T-cell (primary cell): Measurements from ENCODE around the gene GRIN2B. TPM values are rescaled to one million over a fixed set of nuclear protein-coding genes. Genes with fewer than 3 reads are reported as not detected.

Source experiments
- ATAC-seq, 4 experiments: fragments of 200-7000 bp in 3 of 4; fragments of 150-1000 bp in 1 of 4; cut with Tn5 transposase; replicated peaks in 1 of 4; 1 replicate in 3 of 4; 2 replicates in 1 of 4; pipeline ENCODE4 v1.10.0; 2021; ENCODE audit warnings: moderate library complexity in 3 of 4, mild to moderate bottlenecking in 2 of 4, moderate number of reproducible peaks in 1 of 4
- CTCF ChIA-PET, 2 donors: fragments of 300-600 bp; sonication (Branson Sonifier 250); formaldehyde crosslinking; loops; one replicate each; lab custom pipeline; 2022; ENCODE audit warnings: antibody characterized with exemption in 2 of 2; lab: Charles Lee
- POLR2A ChIA-PET, 2 donors: fragments of 300-600 bp; sonication (Branson Sonifier 250); formaldehyde crosslinking; loops; one replicate each; lab custom pipeline; 2022; ENCODE audit warnings: antibody characterized with exemption in 2 of 2; lab: Charles Lee
- DNase-seq, 35 experiments: peaks; one replicate each; pipeline versions ENCODE4 v3.0.0 to v3.0.0-alpha.2; 2013 to 2023
- H3K27ac ChIP-seq: one replicate; pipeline ENCODE4 v1.5.1; 2013; ENCODE audit warnings: low read length
- H3K27me3 ChIP-seq, 2 experiments: replicated peaks in 1 of 2; 1 replicate in 1 of 2; 2 replicates in 1 of 2; pipeline versions ENCODE4 v1.6.1 to v1.7.0; 2013; ENCODE audit warnings: low read length in 1 of 2, mixed read lengths in 1 of 2; ENCODE audit not compliant: control insufficient read depth in 2 of 2, insufficient read depth in 2 of 2; ENCODE audit errors: extremely low read depth in 1 of 2
- H3K36me3 ChIP-seq, 2 donors: 1 replicate in 1 of 2; 2 replicates in 1 of 2; pipeline versions ENCODE4 v1.6.1 to v1.7.0; 2013; ENCODE audit warnings: low read length in 1 of 2; ENCODE audit not compliant: control insufficient read depth in 2 of 2, insufficient read depth in 1 of 2; ENCODE audit errors: extremely low read depth in 1 of 2
- H3K4me1 ChIP-seq, 2 experiments: 1 replicate in 1 of 2; 2 replicates in 1 of 2; pipeline versions ENCODE4 v1.6.1 to v1.7.0; 2013; ENCODE audit warnings: low read length in 2 of 2, mixed read lengths in 1 of 2; ENCODE audit not compliant: insufficient read depth in 2 of 2, control insufficient read depth in 1 of 2; ENCODE audit errors: extremely low read depth in 1 of 2
- H3K4me3 ChIP-seq, 2 donors: 1 replicate in 1 of 2; 2 replicates in 1 of 2; pipeline versions ENCODE4 v1.5.1 to v1.7.0; 2013; ENCODE audit warnings: mild to moderate bottlenecking in 2 of 2, low read length in 1 of 2, moderate library complexity in 1 of 2; ENCODE audit not compliant: control insufficient read depth in 1 of 2; ENCODE audit errors: extremely low read depth in 1 of 2
- H3K9me3 ChIP-seq: 2 replicates; pipeline ENCODE4 v1.7.0; 2013
- H3K27ac Mint-ChIP-seq, 2 donors: one replicate each; pipeline ENCODE4 v1.8.0; 2020 to 2021; ENCODE audit warnings: mild to moderate bottlenecking in 2 of 2, mixed read lengths in 2 of 2
- H3K27me3 Mint-ChIP-seq, 2 donors: one replicate each; pipeline ENCODE4 v1.8.0; 2021 to 2022; ENCODE audit warnings: mixed read lengths in 2 of 2
- H3K36me3 Mint-ChIP-seq: one replicate; pipeline ENCODE4 v1.8.0; 2021; ENCODE audit warnings: mixed read lengths
- H3K4me1 Mint-ChIP-seq, 3 donors: one replicate each; pipeline ENCODE4 v1.8.0; 2020 to 2022; ENCODE audit warnings: mixed read lengths in 3 of 3, mild to moderate bottlenecking in 1 of 3
- H3K4me3 Mint-ChIP-seq, 3 donors: one replicate each; pipeline ENCODE4 v1.8.0; 2020 to 2022; ENCODE audit warnings: mild to moderate bottlenecking in 3 of 3, mixed read lengths in 3 of 3, moderate library complexity in 3 of 3
- H3K9me3 Mint-ChIP-seq, 3 donors: one replicate each; pipeline ENCODE4 v1.8.0; 2020 to 2022; ENCODE audit warnings: mixed read lengths in 3 of 3
- WGBS: methylation state at CpG from one replicate; pipeline ENCODE4 v1.1.5; 2013; ENCODE audit warnings: missing lambda C conversion rate; ENCODE audit not compliant: insufficient coverage; 5-methylcytosine and 5-hydroxymethylcytosine counted together
- total RNA-seq, 35 experiments: library from RNA in 6 of 35; stranded (reverse) in 6 of 35; fragments of 120-200 nt in 1 of 35; gene quantifications; one replicate each; pipeline versions ENCODE4 v1.2.1 to v1.2.4 and lab custom pipeline; 2013 to 2026

The GRIN2B gene
- total RNA-seq, 5 donors from 2014 or later (not counting 1 experiment from before 2014, with no cell fraction given): not detected

GRCh38 chr12:13952096-13952495 lies 29.3 kb downstream of the GRIN2B start:
- CTCF ChIA-PET: no interaction called here
- POLR2A ChIA-PET: no interaction called here
- Mint-ChIP-seq H3K4me3 (no peak overlapping the region), H3K9me3 (no peaks in the 10 kb centered on the region), H3K4me1 (no peaks in the 10 kb centered on the region), H3K27ac (no peak overlapping the region), H3K27me3 (peaks cover 5 to 10% of the 10 kb centered on the region in 2 donors), H3K36me3 (no peaks in the 10 kb centered on the region)
- no peaks in the 10 kb centered on the region for H3K36me3 ChIP-seq
- H3K9me3 ChIP-seq: no peaks in the 10 kb centered on the region
- H3K27me3 ChIP-seq: no peaks in the 10 kb centered on the region
- H3K4me3 ChIP-seq: no peak overlapping the region
- no peaks in the 10 kb centered on the region for H3K4me1 ChIP-seq
- DNase-seq (no peak), ATAC-seq (no peak)
- WGBS: 75% methylated on average over 2 of the region's 7 CpGs
- H3K27ac ChIP-seq: no peak overlapping the region

- Histone ChIP-seq H3K9me3 (no peaks in the 10 kb centered on the region), H3K27me3 (no peaks in the 10 kb centered on the region), H3K27ac (no peak overlapping the region), H3K4me3 (no peak overlapping the region), H3K36me3 (no peaks in the 10 kb centered on the region), H3K4me1 (no peaks in the 10 kb centered on the region)
- ChIA-PET CTCF (no interaction called here), POLR2A (no interaction called here)
- ATAC-seq (no peak), DNase-seq (no peak)
- no peaks in the 10 kb centered on the region for H3K4me1 Mint-ChIP-seq
- no peak overlapping the region for H3K4me3 Mint-ChIP-seq
- no peak overlapping the region for H3K27ac Mint-ChIP-seq
- H3K27me3 Mint-ChIP-seq: peaks cover 2 to 4% of the 10 kb centered on the region in 2 donors
- no CpG with 5 or more reads among the region's 1 CpG for whole genome bisulfite sequencing
- no peaks in the 10 kb centered on the region for H3K36me3 Mint-ChIP-seq
- no peaks in the 10 kb centered on the region for H3K9me3 Mint-ChIP-seq
These were observed 30.9 kb downstream of the GRIN2B start for GRCh38 chr12:13950502-13950901.

- Histone ChIP-seq H3K27me3 (no peaks in the 10 kb centered on the region), H3K9me3 (no peaks in the 10 kb centered on the region), H3K36me3 (no peaks in the 10 kb centered on the region), H3K4me3 (no peak overlapping the region), H3K4me1 (no peaks in the 10 kb centered on the region), H3K27ac (no peak overlapping the region)
- Mint-ChIP-seq H3K36me3 (no peaks in the 10 kb centered on the region), H3K9me3 (no peaks in the 10 kb centered on the region), H3K27ac (no peak overlapping the region), H3K27me3 (peaks cover 6 to 11% of the 10 kb centered on the region in 2 donors), H3K4me1 (no peaks in the 10 kb centered on the region), H3K4me3 (no peak overlapping the region)
- DNase-seq: no peak
- POLR2A ChIA-PET: no interaction called here
- CTCF ChIA-PET: no interaction called here
- ATAC-seq: no peak
- WGBS: 92% methylated on average over 2 of the region's 4 CpGs
These were observed 32.8 kb downstream of the GRIN2B start for GRCh38 chr12:13948621-13949020.

GRCh38 chr12:13947276-13947946 lies 34.0 kb downstream of the GRIN2B start:
- 89% methylated on average over 3 of the region's 6 CpGs for WGBS
- no peaks in the 10 kb centered on the region for H3K4me1 ChIP-seq
- no peaks in the 10 kb centered on the region for H3K36me3 Mint-ChIP-seq
- H3K4me1 Mint-ChIP-seq: no peaks in the 10 kb centered on the region
- no peaks in the 10 kb centered on the region for H3K9me3 ChIP-seq
- DNase-seq: no peak
- no peak overlapping the region for H3K27ac Mint-ChIP-seq
- no peak overlapping the region for H3K4me3 Mint-ChIP-seq
- ChIA-PET CTCF (no interaction called here), POLR2A (no interaction called here)
- H3K27me3 Mint-ChIP-seq: peaks cover 10 to 15% of the 10 kb centered on the region in 2 donors
- H3K27me3 ChIP-seq: no peaks in the 10 kb centered on the region
- H3K9me3 Mint-ChIP-seq: no peaks in the 10 kb centered on the region
- ATAC-seq: no peak
- no peak overlapping the region for H3K27ac ChIP-seq
- H3K36me3 ChIP-seq: no peaks in the 10 kb centered on the region
- no peak overlapping the region for H3K4me3 ChIP-seq

- H3K4me3 Mint-ChIP-seq: no peak overlapping the region
- H3K4me1 Mint-ChIP-seq: no peaks in the 10 kb centered on the region
- peaks cover 13 to 28% of the 10 kb centered on the region in 2 donors for H3K27me3 Mint-ChIP-seq
- H3K9me3 Mint-ChIP-seq: no peaks in the 10 kb centered on the region
- no peak for ATAC-seq
- ChIA-PET CTCF (no interaction called here), POLR2A (no interaction called here)
- H3K4me3 ChIP-seq: no peak overlapping the region
- no peak overlapping the region for H3K27ac Mint-ChIP-seq
- H3K36me3 Mint-ChIP-seq: no peaks in the 10 kb centered on the region
- no peak overlapping the region for H3K27ac ChIP-seq
- no peaks in the 10 kb centered on the region for H3K9me3 ChIP-seq
- H3K36me3 ChIP-seq: no peaks in the 10 kb centered on the region
- H3K27me3 ChIP-seq: no peaks in the 10 kb centered on the region
- no peak for DNase-seq
- H3K4me1 ChIP-seq: no peaks in the 10 kb centered on the region
These were observed 35.8 kb downstream of the GRIN2B start for GRCh38 chr12:13945641-13946040.

- no peak for ATAC-seq
- no peaks in the 10 kb centered on the region for H3K27me3 ChIP-seq
- H3K9me3 ChIP-seq: no peaks in the 10 kb centered on the region
- CTCF ChIA-PET: no interaction called here
- no peaks in the 10 kb centered on the region for H3K9me3 Mint-ChIP-seq
- no peak for DNase-seq
- no peaks in the 10 kb centered on the region for H3K36me3 ChIP-seq
- no peak overlapping the region for H3K4me3 ChIP-seq
- no peak overlapping the region for H3K4me3 Mint-ChIP-seq
- H3K27ac Mint-ChIP-seq: no peak overlapping the region
- WGBS: no CpG with 5 or more reads among the region's 3 CpGs
- H3K27ac ChIP-seq: no peak overlapping the region
- POLR2A ChIA-PET: no interaction called here
- no peaks in the 10 kb centered on the region for H3K4me1 Mint-ChIP-seq
- H3K27me3 Mint-ChIP-seq: peaks cover 13 to 28% of the 10 kb centered on the region in 2 donors
- no peaks in the 10 kb centered on the region for H3K36me3 Mint-ChIP-seq
- H3K4me1 ChIP-seq: no peaks in the 10 kb centered on the region
These were observed 36.2 kb downstream of the GRIN2B start for GRCh38 chr12:13945236-13945635.

- ChIA-PET POLR2A (no interaction called here), CTCF (no interaction called here)
- no peaks in the 10 kb centered on the region for H3K4me1 ChIP-seq
- no peak overlapping the region for H3K27ac Mint-ChIP-seq
- H3K4me3 Mint-ChIP-seq: no peak overlapping the region
- H3K27ac ChIP-seq: no peak overlapping the region
- H3K9me3 ChIP-seq: no peaks in the 10 kb centered on the region
- H3K9me3 Mint-ChIP-seq: peaks cover under 1% of the 10 kb centered on the region in 3 donors
- H3K4me1 Mint-ChIP-seq: no peaks in the 10 kb centered on the region
- DNase-seq: no peak
- no CpG with 5 or more reads among the region's 3 CpGs for WGBS
- no peaks in the 10 kb centered on the region for H3K27me3 ChIP-seq
- H3K4me3 ChIP-seq: no peak overlapping the region
- no peak for ATAC-seq
- peaks cover 13 to 24% of the 10 kb centered on the region in 2 donors for H3K27me3 Mint-ChIP-seq
- no peaks in the 10 kb centered on the region for H3K36me3 ChIP-seq
- no peaks in the 10 kb centered on the region for H3K36me3 Mint-ChIP-seq
These were observed 38.6 kb downstream of the GRIN2B start for GRCh38 chr12:13942826-13943225.
